Karpas-422 (cell line): ENCODE measurements around the gene ZBTB38. TPM values are rescaled to one million over a fixed set of nuclear protein-coding genes. Genes with fewer than 3 reads are reported as not detected.

Source experiments
- DNase-seq: peaks from one replicate; pipeline ENCODE4 v3.0.0-alpha.2; 2015
- H2AFZ ChIP-seq: fragments of 200-600 bp; sonication (generic); 2 replicates; pipeline ENCODE4 v1.6.1; 2014; ENCODE audit warnings: antibody characterized with exemption, low read length, mixed read lengths
- H3K27ac ChIP-seq: fragments of 200-600 bp; sonication (generic); 2 replicates; pipeline ENCODE4 v1.5.1; 2014; ENCODE audit warnings: mild to moderate bottlenecking, low read length, moderate library complexity
- H3K27me3 ChIP-seq: fragments of 200-600 bp; sonication (generic); 2 replicates; pipeline ENCODE4 v1.6.1; 2014; ENCODE audit warnings: low read length, mixed read lengths
- H3K36me3 ChIP-seq: fragments of 200-600 bp; sonication (generic); 2 replicates; pipeline ENCODE4 v1.6.1; 2014; ENCODE audit warnings: low read length, mixed read lengths; ENCODE audit not compliant: insufficient read depth
- H3K4me1 ChIP-seq: fragments of 200-600 bp; sonication (generic); 2 replicates; pipeline ENCODE4 v1.6.1; 2014; ENCODE audit warnings: mild to moderate bottlenecking, low read length, mixed read lengths
- H3K4me2 ChIP-seq: fragments of 200-600 bp; sonication (generic); 2 replicates; pipeline ENCODE4 v1.6.1; 2014; ENCODE audit warnings: low read length, low read depth, mild to moderate bottlenecking; ENCODE audit not compliant: poor library complexity, severe bottlenecking
- H3K4me3 ChIP-seq: fragments of 200-600 bp; sonication (generic); 2 replicates; pipeline ENCODE4 v1.5.1; 2014; ENCODE audit warnings: mild to moderate bottlenecking, antibody characterized with exemption, low read length, mixed read lengths
- H3K79me2 ChIP-seq: fragments of 200-600 bp; sonication (generic); 2 replicates; pipeline ENCODE4 v1.6.1; 2014; ENCODE audit warnings: mild to moderate bottlenecking, low read length, mixed read lengths
- H3K9ac ChIP-seq: fragments of 200-600 bp; sonication (generic); 2 replicates; pipeline ENCODE4 v1.6.0; 2014; ENCODE audit warnings: low read length
- H3K9me2 ChIP-seq: fragments of 200-600 bp; sonication (generic), shearing (Covaris generic); replicated peaks from 2 replicates; pipeline ENCODE4 v1.6.0; 2014; ENCODE audit warnings: mild to moderate bottlenecking, low read length, moderate library complexity; ENCODE audit not compliant: insufficient read depth
- H3K9me3 ChIP-seq: fragments of 300-700, 200-600 bp; sonication (generic); 2 replicates; pipeline ENCODE4 v1.6.1; 2014; ENCODE audit warnings: low read length, mixed read lengths
- H4K20me1 ChIP-seq: fragments of 200-600 bp; sonication (generic); 2 replicates; pipeline ENCODE4 v1.6.1; 2014; ENCODE audit warnings: mild to moderate bottlenecking, antibody characterized with exemption, low read length, low read depth; ENCODE audit not compliant: insufficient read depth
- total RNA-seq: library from RNA; depleted of rRNA; stranded (reverse); fragments of >200 nt; shearing (Covaris generic); gene quantifications from 2 replicates; pipeline ENCODE4 v1.2.3, GENCODE V29; 2014; ENCODE audit warnings: low replicate concordance

Gene ZBTB38
- total RNA-seq, 1 experiment from 2014 or later: 38.0 TPM

DNA sequence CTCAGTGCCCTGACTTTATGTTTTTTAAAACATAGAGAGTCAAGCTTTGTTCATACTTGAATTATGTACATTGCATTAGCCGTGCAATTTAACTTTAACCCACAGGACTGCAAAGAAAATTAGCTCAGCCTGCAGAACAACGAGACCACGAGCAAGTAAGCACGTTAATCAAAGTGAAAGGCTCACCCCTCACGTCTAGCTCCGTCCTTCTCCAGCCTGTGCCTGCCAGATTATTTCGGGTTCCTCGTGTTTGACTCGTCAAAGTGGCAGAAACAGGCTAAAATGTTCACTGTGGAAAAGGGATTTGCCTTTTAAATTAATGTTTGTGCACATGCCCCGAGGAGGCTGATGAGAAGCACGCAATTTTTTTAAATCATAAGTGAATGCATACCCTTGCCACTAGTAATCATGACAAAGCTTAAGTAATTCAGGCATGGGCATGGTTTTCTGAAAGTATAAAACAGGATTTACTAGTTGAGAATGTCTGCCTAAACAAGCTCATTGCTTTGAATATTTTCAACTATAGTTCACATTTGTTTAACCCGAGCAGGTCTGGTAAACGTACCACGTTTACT is 15.3 kb downstream of the ZBTB38 start:
- H3K4me2 ChIP-seq: peak overlapping the region; percentile 14
- no peaks in the 10 kb centered on the region for H3K27me3 ChIP-seq
- H3K9ac ChIP-seq: no peak overlapping the region
- no peak overlapping the region for H3K27ac ChIP-seq
- no peaks in the 10 kb centered on the region for H3K36me3 ChIP-seq
- H3K4me1 ChIP-seq: peaks cover 66% of the 10 kb centered on the region
- no peak overlapping the region for H3K4me3 ChIP-seq
- no peaks in the 10 kb centered on the region for H3K9me2 ChIP-seq
- no peaks in the 10 kb centered on the region for H3K9me3 ChIP-seq
- DNase-seq: no peak
- H2AFZ ChIP-seq: no peak overlapping the region; the same call in 1 of the 2 replicates
- H3K79me2 ChIP-seq: no peaks in the 10 kb centered on the region
- H4K20me1 ChIP-seq: no peaks in the 10 kb centered on the region

DNA sequence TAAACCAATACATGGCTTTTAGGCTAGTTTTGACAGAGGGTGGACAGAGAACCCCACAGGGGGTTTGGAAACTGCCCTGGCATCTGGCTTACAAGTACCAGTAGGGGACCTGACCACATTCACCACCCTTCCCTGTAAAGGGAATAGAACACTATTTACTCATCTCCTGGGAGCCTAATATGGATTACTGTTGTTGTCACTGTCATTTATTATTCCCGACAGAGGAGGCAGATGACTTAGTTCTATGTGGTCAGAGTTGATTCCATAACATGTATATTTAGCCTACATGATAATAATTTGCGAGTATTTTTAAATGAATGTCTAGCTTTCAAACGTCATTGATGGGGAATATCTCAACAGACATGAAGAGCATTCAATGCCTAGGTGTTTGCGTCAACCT is 15.9 kb downstream of the ZBTB38 start:
- Histone ChIP-seq H3K4me3 (no peak overlapping the region), H3K9ac (no peak overlapping the region), H3K27me3 (no peaks in the 10 kb centered on the region), H2AFZ (no peak overlapping the region; the same call in 1 of the 2 replicates), H3K4me2 (peak overlapping the region; percentile 14), H3K9me2 (no peaks in the 10 kb centered on the region), H3K4me1 (peaks cover 69% of the 10 kb centered on the region), H3K27ac (no peak overlapping the region), H3K79me2 (no peaks in the 10 kb centered on the region), H3K9me3 (no peaks in the 10 kb centered on the region), H3K36me3 (no peaks in the 10 kb centered on the region), H4K20me1 (no peaks in the 10 kb centered on the region)
- no peak for DNase-seq

DNA sequence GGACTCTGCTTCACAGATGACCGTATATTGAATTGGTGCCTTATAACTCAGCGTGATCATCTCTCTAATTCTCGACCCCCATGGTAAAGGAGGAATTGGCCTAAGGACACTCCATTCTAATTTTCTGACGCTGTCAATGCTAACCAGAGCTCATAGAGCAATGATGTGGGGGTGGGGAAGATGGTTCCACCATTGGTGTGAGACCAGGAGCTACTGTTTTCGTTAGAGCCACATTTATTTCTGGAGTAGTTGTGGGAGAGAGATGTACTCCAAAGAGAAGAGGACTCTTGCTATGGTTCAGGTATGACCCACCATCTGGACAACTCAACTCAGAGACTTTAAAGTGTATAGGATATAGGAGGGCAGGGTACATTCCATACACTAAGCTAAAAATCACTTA is 16.3 kb downstream of the ZBTB38 start:
- no peak for DNase-seq
- peaks cover 64% of the 10 kb centered on the region for H3K4me1 ChIP-seq
- H3K4me2 ChIP-seq: no peak overlapping the region
- no peak overlapping the region for H3K27ac ChIP-seq
- H3K27me3 ChIP-seq: no peaks in the 10 kb centered on the region
- no peaks in the 10 kb centered on the region for H3K79me2 ChIP-seq
- no peak overlapping the region for H3K4me3 ChIP-seq
- no peaks in the 10 kb centered on the region for H3K36me3 ChIP-seq
- H4K20me1 ChIP-seq: no peaks in the 10 kb centered on the region
- H3K9ac ChIP-seq: no peak overlapping the region
- no peaks in the 10 kb centered on the region for H3K9me3 ChIP-seq
- no peak overlapping the region for H2AFZ ChIP-seq
- no peaks in the 10 kb centered on the region for H3K9me2 ChIP-seq

DNA sequence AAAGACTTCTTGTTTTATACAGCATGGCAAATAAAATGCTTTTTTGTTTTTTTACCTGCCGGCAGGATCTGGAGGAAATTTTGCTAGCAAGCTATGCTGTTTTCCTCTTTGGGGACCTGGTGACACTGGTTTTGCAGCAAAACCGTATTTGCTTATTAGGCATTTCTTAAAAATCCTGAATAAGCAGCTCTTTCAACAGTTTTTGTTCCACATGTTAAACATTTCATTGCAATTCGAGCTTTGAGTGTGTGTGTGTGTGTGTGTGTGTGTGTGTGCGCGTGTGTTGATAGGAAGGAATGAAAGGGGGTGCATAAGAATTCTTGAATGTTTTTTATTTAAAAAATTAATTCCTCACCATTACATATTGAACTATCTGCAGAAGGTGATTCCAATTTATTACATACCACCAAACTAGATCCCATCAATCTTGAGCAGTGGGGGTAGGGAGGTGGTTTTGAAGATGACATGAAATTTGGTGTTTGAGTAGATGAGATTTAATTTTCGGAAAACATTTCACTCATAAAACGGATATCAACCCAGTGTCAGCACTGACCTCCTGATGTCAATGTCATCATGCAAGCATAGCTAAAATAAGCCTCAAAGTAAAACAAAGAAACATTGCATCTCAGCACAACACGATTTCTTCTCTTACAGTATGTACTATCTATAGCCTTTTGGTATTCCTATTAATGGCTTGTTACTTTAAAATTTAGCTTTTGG is 17.3 kb downstream of the ZBTB38 start:
- peaks cover 58% of the 10 kb centered on the region for H3K4me1 ChIP-seq
- peak overlapping the region; percentile 43 for H3K9ac ChIP-seq
- H3K4me3 ChIP-seq: peak overlapping the region; percentile 48
- H3K27me3 ChIP-seq: no peaks in the 10 kb centered on the region
- H3K4me2 ChIP-seq: peak overlapping the region; percentile 71
- no peak for DNase-seq
- H3K36me3 ChIP-seq: no peaks in the 10 kb centered on the region
- H3K79me2 ChIP-seq: no peaks in the 10 kb centered on the region
- peak overlapping the region; percentile 58; the same call in 1 of the 2 replicates for H2AFZ ChIP-seq
- H3K9me3 ChIP-seq: no peaks in the 10 kb centered on the region
- no peaks in the 10 kb centered on the region for H4K20me1 ChIP-seq
- no peak overlapping the region for H3K27ac ChIP-seq
- no peaks in the 10 kb centered on the region for H3K9me2 ChIP-seq

DNA sequence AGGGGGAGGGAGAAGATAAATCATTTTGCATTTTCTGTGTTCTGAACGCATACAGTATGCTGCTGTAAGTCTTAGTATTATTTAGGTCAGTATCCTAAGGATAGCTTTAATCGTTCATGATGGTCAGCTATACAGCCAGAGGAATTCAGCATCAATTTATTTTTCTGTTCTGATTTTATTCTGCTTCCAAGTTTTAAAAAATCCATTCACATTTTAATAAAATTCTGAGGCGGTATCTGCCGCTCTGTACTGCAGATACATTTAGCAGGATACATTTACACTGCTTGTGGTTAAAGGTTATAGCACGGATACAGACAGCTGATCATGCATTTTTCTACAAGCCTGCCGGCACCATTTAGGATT is 17.8 kb downstream of the ZBTB38 start:
- H3K4me1 ChIP-seq: peaks cover 56% of the 10 kb centered on the region
- peak overlapping the region; percentile 43 for H3K9ac ChIP-seq
- peak overlapping the region; percentile 48 for H3K4me3 ChIP-seq
- no peaks in the 10 kb centered on the region for H4K20me1 ChIP-seq
- peak overlapping the region; percentile 58; the same call in 1 of the 2 replicates for H2AFZ ChIP-seq
- peak overlapping the region; percentile 71 for H3K4me2 ChIP-seq
- DNase-seq: no peak
- no peaks in the 10 kb centered on the region for H3K27me3 ChIP-seq
- H3K27ac ChIP-seq: no peak overlapping the region
- H3K36me3 ChIP-seq: no peaks in the 10 kb centered on the region
- no peaks in the 10 kb centered on the region for H3K9me3 ChIP-seq
- H3K9me2 ChIP-seq: no peaks in the 10 kb centered on the region
- H3K79me2 ChIP-seq: no peaks in the 10 kb centered on the region

DNA sequence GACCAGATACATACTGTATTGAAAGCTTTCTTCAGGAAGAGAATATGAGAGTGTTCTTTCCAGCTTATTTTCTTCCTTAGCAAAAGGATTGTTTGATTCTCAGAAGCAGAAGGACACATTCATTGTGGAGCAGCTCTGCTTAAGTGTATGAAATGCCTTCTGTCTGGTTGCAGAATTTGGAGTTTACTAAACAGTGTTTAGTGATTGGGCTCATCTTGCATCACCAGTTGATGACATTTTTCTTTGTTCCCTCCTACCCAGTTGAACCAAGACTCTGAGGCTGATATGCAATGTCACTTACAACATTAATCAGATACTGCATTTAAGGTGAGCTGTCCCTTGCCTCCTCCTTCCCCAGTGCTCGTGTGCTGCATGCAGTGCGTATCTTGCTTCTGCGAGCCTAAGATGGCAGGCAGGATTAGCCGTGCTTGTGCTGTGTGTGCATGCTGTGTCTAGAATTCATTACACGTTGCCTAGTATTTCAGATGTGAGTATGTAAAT is 18.4 kb downstream of the ZBTB38 start:
- Histone ChIP-seq H3K9ac (peak overlapping the region; percentile 43), H4K20me1 (no peaks in the 10 kb centered on the region), H3K27me3 (no peaks in the 10 kb centered on the region), H3K36me3 (no peaks in the 10 kb centered on the region), H3K79me2 (no peaks in the 10 kb centered on the region), H3K4me1 (peaks cover 54% of the 10 kb centered on the region), H3K9me2 (no peaks in the 10 kb centered on the region), H3K4me2 (peak overlapping the region; percentile 71), H3K4me3 (peak overlapping the region; percentile 48), H3K9me3 (no peaks in the 10 kb centered on the region), H3K27ac (no peak overlapping the region), H2AFZ (peak overlapping the region; percentile 58; the same call in 1 of the 2 replicates)
- DNase-seq: no peak

DNA sequence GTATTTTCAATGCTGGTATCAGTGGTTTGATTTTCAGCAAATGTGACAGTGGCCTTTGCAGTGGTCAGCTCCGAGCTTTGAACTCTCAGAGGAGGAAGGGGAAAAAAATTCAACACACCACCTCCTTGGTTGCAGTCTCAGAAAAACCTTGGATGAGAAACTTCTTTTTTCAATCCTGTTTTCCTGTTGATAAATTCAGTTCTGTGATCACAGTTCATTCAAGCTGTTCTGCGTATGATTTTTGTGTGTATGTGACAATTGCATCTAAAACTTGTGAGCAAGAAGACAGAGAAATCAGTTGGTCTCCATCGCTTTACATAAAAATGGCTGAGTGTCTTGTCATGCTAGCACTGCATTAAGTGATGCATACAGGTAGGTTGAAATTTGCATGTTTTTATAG is 19.2 kb downstream of the ZBTB38 start:
- DNase-seq: no peak
- Histone ChIP-seq H4K20me1 (no peaks in the 10 kb centered on the region), H3K4me1 (peaks cover 54% of the 10 kb centered on the region), H2AFZ (peak overlapping the region; percentile 3; the same call in 1 of the 2 replicates), H3K79me2 (no peaks in the 10 kb centered on the region), H3K27ac (no peak overlapping the region), H3K4me3 (no peak overlapping the region), H3K9me3 (no peaks in the 10 kb centered on the region), H3K9ac (no peak overlapping the region), H3K27me3 (no peaks in the 10 kb centered on the region), H3K4me2 (peak overlapping the region; percentile 71), H3K9me2 (no peaks in the 10 kb centered on the region), H3K36me3 (no peaks in the 10 kb centered on the region)

DNA sequence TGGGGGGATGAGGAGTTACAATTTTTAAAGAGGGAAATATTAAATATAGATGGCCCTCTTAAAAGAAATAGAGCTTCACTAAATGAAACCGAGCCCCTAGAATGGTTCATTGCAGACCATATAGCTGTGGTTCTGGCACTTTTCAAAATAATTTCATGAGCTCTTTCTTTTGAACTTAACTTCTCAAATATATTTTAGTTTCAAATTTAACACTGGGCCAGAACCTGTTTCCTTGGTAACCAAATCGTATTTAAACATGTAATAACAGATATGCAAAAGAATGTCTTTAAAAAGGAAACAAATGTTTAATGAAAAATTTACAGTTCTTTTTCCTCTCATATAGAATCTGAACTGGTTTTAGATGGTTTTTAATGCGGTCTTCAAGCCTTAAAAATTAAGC is 20.1 kb downstream of the ZBTB38 start:
- Histone ChIP-seq H3K4me2 (peak overlapping the region; percentile 71), H3K4me3 (peak overlapping the region; percentile 28), H3K9me3 (no peaks in the 10 kb centered on the region), H3K36me3 (no peaks in the 10 kb centered on the region), H3K4me1 (peaks cover 53% of the 10 kb centered on the region), H4K20me1 (no peaks in the 10 kb centered on the region), H2AFZ (peak overlapping the region; percentile 79), H3K9ac (peak overlapping the region; percentile 20), H3K79me2 (no peaks in the 10 kb centered on the region), H3K27ac (no peak overlapping the region), H3K27me3 (no peaks in the 10 kb centered on the region), H3K9me2 (no peaks in the 10 kb centered on the region)
- DNase-seq: no peak
